HG03159 (cell line): ENCODE measurements around the gene MALRD1.

Source experiments
- ATAC-seq: cut with Tn5 transposase; IDR thresholded peaks from one replicate; pipeline ENCODE4 v1.9.1; 2021; ENCODE audit warnings: mild to moderate bottlenecking, moderate library complexity; ENCODE audit not compliant: unreplicated experiment

The MALRD1 gene

DNA sequence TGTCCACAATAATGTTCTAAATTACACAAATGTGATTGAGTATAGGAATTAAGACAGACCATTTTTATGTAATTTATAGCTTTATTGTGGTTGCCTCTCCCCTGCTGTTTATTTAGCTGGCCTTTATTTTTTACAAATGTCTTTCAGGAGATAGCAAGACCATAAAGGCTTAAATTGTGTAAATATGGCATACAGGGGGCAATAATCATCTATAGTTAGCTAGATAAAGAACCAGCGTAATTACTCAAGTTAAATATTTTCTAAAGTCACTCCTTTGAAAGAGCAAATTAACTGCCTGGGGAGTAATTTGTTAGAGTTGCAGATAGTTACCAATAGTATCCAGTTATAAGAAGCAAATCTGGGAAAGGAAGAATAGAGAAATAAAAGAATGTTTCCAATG lies at the start of gene MALRD1:
TSS of gene MALRD1 (plus strand) at position 313 of the 400 bp plus-strand sequence. CDS start 138 bp downstream, outside the sequence.
- no peak for ATAC-seq

- no peak for ATAC-seq
Measured at GRCh38 chr10:19003341-19003740, 45.3 kb upstream of the MALRD1 start.

- no peak for ATAC-seq
Measured at GRCh38 chr10:19012111-19012510, 36.5 kb upstream of the MALRD1 start.

GRCh38 chr10:19014034-19014433 lies 34.6 kb upstream of the MALRD1 start:
- ATAC-seq: no peak

DNA sequence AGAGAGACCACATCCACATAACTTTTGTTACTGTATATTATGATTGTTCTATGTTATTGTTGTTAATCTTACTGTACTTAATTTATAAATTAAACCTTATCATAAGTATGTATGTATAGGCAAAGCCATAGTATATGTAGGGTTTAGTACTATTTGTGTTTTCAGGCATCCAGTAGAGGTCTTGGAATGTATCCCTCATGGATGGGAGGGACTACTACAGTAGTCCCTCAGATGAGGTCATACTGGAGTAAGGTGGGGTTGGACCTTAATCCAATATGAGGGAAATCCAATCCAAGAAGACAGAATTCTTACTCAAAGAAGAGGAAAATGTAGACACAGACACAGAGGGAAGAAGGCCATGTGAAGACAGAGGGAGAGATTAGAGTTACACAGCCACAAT lies 34.1 kb upstream of the MALRD1 start:
- no peak for ATAC-seq

GRCh38 chr10:19017116-19017890 lies 31.3 kb upstream of the MALRD1 start:
- no peak for ATAC-seq

GRCh38 chr10:19021162-19021561 lies 27.4 kb upstream of the MALRD1 start:
- ATAC-seq: no peak

- ATAC-seq: no peak
Measured at GRCh38 chr10:19024611-19025010, 24.0 kb upstream of the MALRD1 start.

DNA sequence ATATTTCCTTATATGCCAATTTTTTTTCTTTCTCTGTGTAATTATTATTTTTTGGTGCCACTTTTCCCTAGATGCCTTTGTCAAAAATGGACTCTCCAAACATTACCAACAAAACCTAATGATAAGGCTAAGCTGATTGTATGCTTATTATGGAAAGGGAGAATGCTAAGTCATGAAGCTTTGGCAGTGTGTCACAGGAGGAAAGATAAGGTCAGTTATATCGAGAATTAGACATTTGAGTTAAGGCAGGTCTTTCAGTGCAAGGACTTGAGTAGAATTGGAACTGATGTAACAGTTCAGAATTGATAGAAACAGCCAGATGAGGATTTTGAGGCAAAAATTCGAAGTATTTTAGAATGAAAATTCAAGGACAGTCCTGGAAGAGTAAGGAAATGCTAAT lies 16.8 kb upstream of the MALRD1 start:
- ATAC-seq: no peak

- no peak for ATAC-seq
Measured at GRCh38 chr10:19033741-19034140, 14.9 kb upstream of the MALRD1 start.

DNA sequence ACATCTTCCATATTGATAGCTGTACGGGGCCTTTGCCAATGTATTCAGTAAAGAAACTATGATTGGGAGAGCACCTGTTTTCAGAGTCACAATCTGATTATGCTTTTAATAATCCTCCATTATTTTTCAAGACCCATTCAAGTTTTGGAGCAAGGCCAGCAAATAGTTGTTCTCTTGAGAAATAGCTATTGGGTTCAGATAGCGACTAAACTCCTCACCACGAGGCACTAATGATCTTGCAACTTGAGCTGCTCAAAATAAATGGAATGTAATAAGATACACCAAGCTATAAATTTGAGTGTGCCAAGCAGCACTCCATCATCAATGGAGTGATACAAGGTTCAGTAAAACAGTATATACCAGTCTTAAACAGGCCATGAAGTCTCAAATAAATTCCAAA lies 7.4 kb upstream of the MALRD1 start:
- no peak for ATAC-seq

DNA sequence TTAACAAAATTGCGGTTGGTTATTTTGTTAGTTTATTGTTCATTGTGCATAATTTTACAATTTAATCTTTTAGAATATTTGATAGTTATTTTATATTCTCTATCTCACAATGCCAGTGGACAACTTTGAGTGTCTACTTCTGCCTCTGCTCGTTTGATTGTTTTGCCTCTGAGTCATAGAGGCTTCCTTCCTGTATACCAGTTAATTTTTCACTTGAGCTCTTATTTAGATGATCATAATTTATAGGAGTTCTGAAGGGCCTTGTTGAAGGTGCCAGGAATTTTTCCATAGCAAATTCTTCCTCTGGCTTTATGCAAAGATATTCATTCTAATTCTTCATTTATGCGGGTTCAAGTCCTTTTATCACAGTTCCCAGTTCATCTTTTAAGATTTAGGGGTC lies 5.2 kb upstream of the MALRD1 start:
- ATAC-seq: no peak

DNA sequence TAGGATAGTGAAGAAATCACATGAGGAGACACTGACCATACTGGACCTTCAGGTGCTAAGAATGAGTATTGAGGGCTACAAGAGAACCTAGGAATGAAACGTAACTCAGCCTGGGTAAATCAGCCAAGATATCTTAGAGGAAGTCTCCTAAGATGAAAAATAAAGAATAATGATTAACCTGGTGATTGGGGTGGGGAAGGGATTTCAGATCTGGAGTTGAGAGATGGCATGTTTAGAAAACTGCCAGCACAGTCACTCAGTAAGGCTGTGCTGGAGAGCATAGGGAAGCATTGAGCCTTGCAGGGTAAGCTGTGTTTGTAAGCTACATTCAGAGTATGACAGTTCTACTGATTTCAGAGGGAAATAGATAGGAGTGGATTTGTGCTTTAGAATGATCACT lies 1.9 kb upstream of the MALRD1 start:
- ATAC-seq: no peak

- no peak for ATAC-seq
Measured at GRCh38 chr10:19048891-19049290, 290 bp downstream of the MALRD1 start.

- ATAC-seq: no peak
Measured at GRCh38 chr10:19049567-19049966, 966 bp downstream of the MALRD1 start.

- no peak for ATAC-seq
Measured at GRCh38 chr10:19054289-19054835, 5.8 kb downstream of the MALRD1 start.

GRCh38 chr10:19058046-19058445 lies 9.4 kb downstream of the MALRD1 start:
- ATAC-seq: no peak

- no peak for ATAC-seq
Measured at GRCh38 chr10:19063986-19064385, 15.4 kb downstream of the MALRD1 start.

DNA sequence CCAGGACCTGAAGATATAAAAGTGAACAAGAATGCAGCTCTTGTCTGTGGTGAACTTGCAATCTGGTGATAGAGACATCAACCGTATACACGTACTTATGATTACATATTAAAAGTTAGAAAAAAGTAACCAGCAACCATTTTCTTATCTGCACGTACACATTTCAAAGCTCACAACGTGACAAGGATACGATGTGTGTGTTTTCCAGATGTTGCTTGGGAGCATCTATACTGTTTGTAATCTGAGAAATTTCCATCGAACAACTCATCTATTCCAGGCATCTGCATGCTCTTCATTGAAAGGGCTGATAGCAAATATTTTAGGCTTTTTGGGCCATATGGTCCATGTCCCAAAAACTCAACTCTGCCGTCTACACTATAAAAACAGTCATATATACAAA lies 23.3 kb downstream of the MALRD1 start:
- no peak for ATAC-seq

DNA sequence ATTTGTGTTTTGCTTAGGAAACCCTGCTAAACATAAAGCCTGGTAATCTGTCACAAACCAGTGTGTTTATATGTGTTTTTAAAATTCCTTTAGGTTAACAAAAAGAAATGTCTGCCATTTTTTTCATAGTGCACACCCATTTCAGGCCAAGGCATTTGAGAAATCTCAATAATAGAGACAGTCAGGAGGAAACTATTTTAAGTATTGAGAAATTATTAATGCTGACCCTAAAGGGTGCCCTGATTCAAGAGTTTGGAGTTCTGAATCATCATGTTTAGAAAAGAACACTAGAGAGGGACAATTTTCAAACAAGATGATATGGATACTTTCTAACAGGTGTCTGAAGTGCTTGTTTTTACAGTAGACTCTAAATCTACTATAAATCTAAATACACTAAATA lies 28.7 kb downstream of the MALRD1 start:
- no peak for ATAC-seq

DNA sequence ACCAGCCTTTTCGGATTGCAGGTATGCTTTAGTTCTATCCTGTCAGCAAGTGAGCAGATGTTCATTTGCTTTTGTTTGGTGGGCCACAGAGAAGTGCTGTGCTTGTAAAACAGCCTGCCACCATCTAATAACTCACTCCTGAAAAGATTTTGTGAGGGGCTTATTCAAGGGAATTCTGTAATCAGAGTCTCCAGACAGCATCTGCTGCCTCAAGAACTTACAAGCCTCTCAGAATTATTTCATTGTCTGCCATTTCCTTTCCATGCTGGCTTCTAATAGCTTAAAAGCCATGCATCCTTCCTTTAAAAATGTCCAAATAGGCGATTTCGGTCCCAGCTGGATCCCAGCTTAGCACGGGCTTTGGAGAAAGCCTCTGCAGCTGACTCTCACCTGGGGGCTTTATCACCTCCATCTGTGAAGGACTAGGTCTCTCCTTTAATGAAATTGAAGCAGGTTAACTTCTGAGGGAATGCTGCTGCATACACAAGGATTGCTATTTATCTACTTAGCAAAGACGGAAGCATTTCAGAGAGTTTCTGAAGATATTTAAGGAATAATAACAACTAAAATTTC lies 48.0 kb downstream of the MALRD1 start:
- ATAC-seq: no peak

DNA sequence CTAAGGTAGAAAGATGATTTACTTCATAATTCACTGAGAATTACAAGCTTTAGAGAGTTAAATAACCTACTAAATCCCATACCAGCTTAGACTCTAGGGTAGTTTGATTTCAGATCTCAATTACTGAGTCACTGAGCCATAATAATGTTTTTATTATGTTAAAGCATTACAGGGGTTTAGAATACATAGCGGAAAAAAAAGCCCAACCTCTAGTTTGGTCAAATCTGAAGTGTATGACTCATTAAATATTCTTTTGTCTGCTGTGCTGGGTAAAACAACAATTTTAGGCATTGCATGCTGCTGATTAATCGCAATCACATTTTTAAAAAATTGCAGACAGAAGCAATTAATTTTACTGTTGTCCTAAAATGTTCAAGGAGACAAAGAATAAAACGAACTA lies 48.5 kb downstream of the MALRD1 start:
- no peak for ATAC-seq
